ENCODE measurements around the gene ZNF143. TPM values are rescaled to one million over a fixed set of nuclear protein-coding genes. Genes with fewer than 3 reads are reported as not detected.

The ZNF143 gene
- total RNA-seq, 1 experiment from 2014 or later = 35.8 TPM

- POLR2A ChIA-PET = interaction anchor here (0.5 to 2.6 kb wide), 18 partner anchors 11 to 798 kb away, joined by 3 to 27 read pairs (median 4); partner anchors contain the start of genes DENND5A and WEE1
- CTCF ChIA-PET = interaction anchor here (0.6 to 2.1 kb wide), 7 partner anchors 47 to 364 kb away, joined by 3 to 22 read pairs (median 9); no protein-coding TSS in a partner anchor
- no peak for TF ChIP-seq TEAD1 (CRISPR knock-in tag; IDR thresholded peaks at IDR 0.05)
- no peak for TF ChIP-seq USF2 (CRISPR knock-in tag; IDR thresholded peaks at IDR 0.05)
- no peak for TF ChIP-seq ZNF317 (CRISPR knock-in tag; IDR thresholded peaks at IDR 0.05; ENCODE audit: borderline replicate concordance, low read depth)
- TF ChIP-seq TEAD4 (CRISPR knock-in tag; IDR thresholded peaks at IDR 0.05) = no peak
- no peak for TF ChIP-seq EMX1 (CRISPR knock-in tag; IDR thresholded peaks at IDR 0.05)
- TF ChIP-seq ZMAT4 (CRISPR knock-in tag; IDR thresholded peaks at IDR 0.05) = no peak
- TF ChIP-seq ZNF138 (CRISPR knock-in tag; conservative IDR thresholded peaks at IDR 0.05) = no peak
- peaks cover 10% of the 10 kb centered on the region; the same call in 1 of the 2 replicates for H3K9me3 Mint-ChIP-seq
- peaks cover 18% of the 10 kb centered on the region for H3K4me1 Mint-ChIP-seq
- no peaks in the 10 kb centered on the region for H3K27me3 Mint-ChIP-seq (ENCODE audit: low read depth)
- H3K4me3 Mint-ChIP-seq = peak overlapping the region; percentile 98
- no peak for DNase-seq (ENCODE audit: low spot score)
- H3K27ac Mint-ChIP-seq = peak overlapping the region; percentile 99
- ATAC-seq = no peak
- H3K36me3 Mint-ChIP-seq = peaks cover 5% of the 10 kb centered on the region; the same call in 1 of the 2 replicates
Observed at GRCh38 chr11:9459667-9460321, 1.0 kb upstream of the ZNF143 start.

DNA sequence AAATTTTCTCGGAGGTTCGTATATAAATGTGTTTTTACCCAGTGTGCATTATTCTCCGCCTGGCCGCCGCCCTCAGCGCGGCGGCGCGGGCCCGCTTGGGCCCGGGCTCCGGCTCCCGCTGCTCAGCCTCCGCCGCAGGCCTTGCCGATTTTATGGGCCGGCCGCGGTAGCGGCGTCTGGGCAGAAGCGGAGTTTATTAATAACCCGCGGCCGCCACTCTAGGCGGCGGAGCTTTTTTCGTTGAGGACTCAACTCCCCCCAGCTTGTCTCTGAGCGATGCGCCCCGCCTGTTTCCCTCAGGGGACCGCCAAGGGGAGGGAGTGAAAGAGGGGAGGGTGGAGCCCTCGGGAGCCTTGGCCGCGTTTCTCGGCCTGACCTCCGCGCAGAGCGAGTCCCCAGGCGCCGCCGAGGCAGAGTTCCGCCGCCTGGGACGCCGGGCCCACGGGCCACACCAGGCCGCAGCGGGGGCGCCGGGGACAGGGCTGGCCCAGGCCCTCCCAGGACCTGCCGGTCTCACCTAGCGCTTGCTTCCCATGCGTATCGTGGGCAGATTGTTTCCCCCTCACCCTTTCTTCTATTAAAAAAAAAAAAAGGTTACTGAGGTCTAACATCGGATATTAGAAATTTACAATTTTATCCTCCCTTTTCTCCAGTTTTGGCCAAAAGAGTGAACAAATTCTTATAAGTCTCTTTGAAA lies 399 bp downstream of the ZNF143 start:
- ChIA-PET CTCF (interaction anchor here (0.7 to 2.1 kb wide), 7 partner anchors 46 to 365 kb away, joined by 3 to 22 read pairs (median 6); no protein-coding TSS in a partner anchor), POLR2A (interaction anchor here (0.6 to 2.6 kb wide), 22 partner anchors 13 to 796 kb away, joined by 3 to 27 read pairs (median 4); partner anchors contain the start of genes DENND5A, IPO7, SWAP70 and WEE1)
- no peaks in the 10 kb centered on the region for H3K27me3 Mint-ChIP-seq (ENCODE audit: low read depth)
- H3K4me3 Mint-ChIP-seq = peak overlapping the region; percentile 98
- H3K4me1 Mint-ChIP-seq = peaks cover 18% of the 10 kb centered on the region
- ATAC-seq (peak; percentile 34), DNase-seq (ENCODE audit: low spot score) (peak; percentile 76)
- peak overlapping the region; percentile 93 for H3K27ac Mint-ChIP-seq
- H3K36me3 Mint-ChIP-seq = peaks cover 5% of the 10 kb centered on the region; the same call in 1 of the 2 replicates
- H3K9me3 Mint-ChIP-seq = no peaks in the 10 kb centered on the region
- TF ChIP-seq ZNF232 (CRISPR knock-in tag; IDR thresholded peaks at IDR 0.05) (0 out of 2 replicates have a peak, but pooled peaks have one; percentile 24), ZNF317 (CRISPR knock-in tag; IDR thresholded peaks at IDR 0.05; ENCODE audit: borderline replicate concordance, low read depth) (peak; percentile 14; the same call in 1 of the 2 replicates), ZMAT4 (CRISPR knock-in tag; IDR thresholded peaks at IDR 0.05) (0 out of 2 replicates have a peak, but pooled peaks have one; percentile 46), ARID4B (CRISPR knock-in tag; IDR thresholded peaks at IDR 0.05; ENCODE audit: borderline replicate concordance) (peak; percentile 54; the same call in 1 of the 2 replicates), JUN (CRISPR knock-in tag; IDR thresholded peaks at IDR 0.05) (peak; percentile 85), TEAD4 (CRISPR knock-in tag; IDR thresholded peaks at IDR 0.05) (peak; percentile 44; the same call in 1 of the 2 replicates), KAT7 (CRISPR knock-in tag; IDR thresholded peaks at IDR 0.05; ENCODE audit: borderline replicate concordance) (peak; percentile 71; the same call in 1 of the 2 replicates), ATF1 (CRISPR knock-in tag; IDR thresholded peaks at IDR 0.05) (no peak)
- TF ChIP-seq, protein P1, sequence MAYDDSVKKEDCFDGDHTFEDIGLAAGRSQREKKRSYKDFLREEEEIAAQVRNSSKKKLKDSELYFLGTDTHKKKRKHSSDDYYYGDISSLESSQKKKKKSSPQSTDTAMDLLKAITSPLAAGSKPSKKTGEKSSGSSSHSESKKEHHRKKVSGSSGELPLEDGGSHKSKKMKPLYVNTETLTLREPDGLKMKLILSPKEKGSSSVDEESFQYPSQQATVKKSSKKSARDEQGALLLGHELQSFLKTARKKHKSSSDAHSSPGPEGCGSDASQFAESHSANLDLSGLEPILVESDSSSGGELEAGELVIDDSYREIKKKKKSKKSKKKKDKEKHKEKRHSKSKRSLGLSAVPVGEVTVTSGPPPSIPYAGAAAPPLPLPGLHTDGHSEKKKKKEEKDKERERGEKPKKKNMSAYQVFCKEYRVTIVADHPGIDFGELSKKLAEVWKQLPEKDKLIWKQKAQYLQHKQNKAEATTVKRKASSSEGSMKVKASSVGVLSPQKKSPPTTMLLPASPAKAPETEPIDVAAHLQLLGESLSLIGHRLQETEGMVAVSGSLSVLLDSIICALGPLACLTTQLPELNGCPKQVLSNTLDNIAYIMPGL (CRISPR knock-in tag; IDR thresholded peaks at IDR 0.05) = 0 out of 2 replicates have a peak, but pooled peaks have one; percentile 45
- TF ChIP-seq, protein P2, sequence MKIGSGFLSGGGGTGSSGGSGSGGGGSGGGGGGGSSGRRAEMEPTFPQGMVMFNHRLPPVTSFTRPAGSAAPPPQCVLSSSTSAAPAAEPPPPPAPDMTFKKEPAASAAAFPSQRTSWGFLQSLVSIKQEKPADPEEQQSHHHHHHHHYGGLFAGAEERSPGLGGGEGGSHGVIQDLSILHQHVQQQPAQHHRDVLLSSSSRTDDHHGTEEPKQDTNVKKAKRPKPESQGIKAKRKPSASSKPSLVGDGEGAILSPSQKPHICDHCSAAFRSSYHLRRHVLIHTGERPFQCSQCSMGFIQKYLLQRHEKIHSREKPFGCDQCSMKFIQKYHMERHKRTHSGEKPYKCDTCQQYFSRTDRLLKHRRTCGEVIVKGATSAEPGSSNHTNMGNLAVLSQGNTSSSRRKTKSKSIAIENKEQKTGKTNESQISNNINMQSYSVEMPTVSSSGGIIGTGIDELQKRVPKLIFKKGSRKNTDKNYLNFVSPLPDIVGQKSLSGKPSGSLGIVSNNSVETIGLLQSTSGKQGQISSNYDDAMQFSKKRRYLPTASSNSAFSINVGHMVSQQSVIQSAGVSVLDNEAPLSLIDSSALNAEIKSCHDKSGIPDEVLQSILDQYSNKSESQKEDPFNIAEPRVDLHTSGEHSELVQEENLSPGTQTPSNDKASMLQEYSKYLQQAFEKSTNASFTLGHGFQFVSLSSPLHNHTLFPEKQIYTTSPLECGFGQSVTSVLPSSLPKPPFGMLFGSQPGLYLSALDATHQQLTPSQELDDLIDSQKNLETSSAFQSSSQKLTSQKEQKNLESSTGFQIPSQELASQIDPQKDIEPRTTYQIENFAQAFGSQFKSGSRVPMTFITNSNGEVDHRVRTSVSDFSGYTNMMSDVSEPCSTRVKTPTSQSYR (CRISPR knock-in tag; IDR thresholded peaks at IDR 0.05) = no peak

Data from WTC11 (cell line).